ENCODE results near the gene CWF19L2.

Gene CWF19L2

GRCh38 chr11:107301878-107302277, 155.7 kb downstream of the CWF19L2 start:
- DNase-seq (ENCODE audit: low spot score): no peak

GRCh38 chr11:107293677-107294344, 163.8 kb downstream of the CWF19L2 start:
- DNase-seq (ENCODE audit: low spot score): no peak

DNA sequence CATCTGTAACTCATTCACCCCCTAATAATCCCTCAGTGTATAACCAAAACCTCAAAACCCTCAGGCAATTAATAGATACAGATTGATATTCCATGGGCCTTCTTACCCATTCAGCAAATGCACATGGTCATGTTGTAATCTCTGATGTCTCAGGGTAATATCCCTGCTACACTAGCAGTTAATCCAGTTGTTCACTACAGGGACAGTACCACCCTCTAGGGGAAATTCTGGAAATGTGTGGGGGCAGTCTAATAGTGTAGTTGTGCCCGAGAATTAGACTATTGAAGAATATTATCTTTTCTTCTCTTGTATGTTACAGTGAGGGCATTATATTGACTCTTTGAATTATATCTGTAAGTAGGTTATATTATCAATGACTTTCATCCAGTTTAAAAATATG, 175.4 kb downstream of the CWF19L2 start:
- DNase-seq (ENCODE audit: low spot score): no peak

All from globus pallidus (tissue), 1 donor.